HCT116 (cell line): Measurements from ENCODE around the gene CLIC4. TPM values are rescaled to one million over a fixed set of nuclear protein-coding genes. Genes with fewer than 3 reads are reported as not detected.
A peak's percentile ranks its signal among the peaks of the same experiment; 100 is the strongest.

Experiments
- ATAC-seq: fragments of 200-7000 bp; cut with Tn5 transposase; 2 replicates; pipeline ENCODE4 v1.9.1; 2020; ENCODE audit warnings: mild to moderate bottlenecking, moderate library complexity
- Bru-seq: library from RNA; stranded (reverse); fragments of 400-500 nt; gene quantifications from one replicate; lab custom pipeline; 2021; lab: Mats Ljungman, UMichigan
- BruChase-seq, 2 experiments: library from RNA; stranded (reverse); fragments of 400-500 nt; gene quantifications; one replicate each; lab custom pipeline; 2021; lab: Mats Ljungman, UMichigan
- BruUV-seq: library from RNA; stranded (reverse); fragments of 400-500 nt; replicated peaks from 2 replicates; lab custom pipeline; 2021; lab: Mats Ljungman, UMichigan
- CTCF ChIA-PET: fragments of 300-600 bp; sonication (Branson Sonifier 250); formaldehyde crosslinking; loops from one replicate; lab custom pipeline; 2021; ENCODE audit warnings: antibody characterized with exemption; lab: Charles Lee
- POLR2A ChIA-PET: fragments of 300-600, 350-600 bp; sonication (Branson Sonifier 250); formaldehyde crosslinking; loops from one replicate; lab custom pipeline; 2021; ENCODE audit warnings: antibody characterized with exemption; lab: Charles Lee
- RAD21 ChIA-PET, 2 experiments: fragments of 300-600 bp; sonication (Branson Sonifier 250); formaldehyde crosslinking; loops; one replicate each; lab custom pipeline; 2023; ENCODE audit warnings: low total read pairs in 2 of 2; ENCODE audit not compliant: uncharacterized antibody in 2 of 2, unreplicated experiment in 2 of 2, low non-redundant PET in 1 of 2; lab: Charles Lee
- DNase-seq: peaks from one replicate; pipeline ENCODE4 v3.0.0-alpha.2; 2010; ENCODE audit warnings: low read depth, low spot score
- H2AFZ ChIP-seq: fragments of 200-600 bp; shearing (Covaris generic), sonication (generic); 2 replicates; pipeline ENCODE4 v1.6.1; 2017; ENCODE audit warnings: low read depth, mixed run types, mixed read lengths, antibody characterized with exemption, low read length; ENCODE audit not compliant: poor library complexity, severe bottlenecking
- H3K27ac ChIP-seq: 2 replicates; pipeline ENCODE4 v1.5.1; 2012; ENCODE audit warnings: low read depth, low read length
- H3K27me3 ChIP-seq: fragments of 200-600 bp; sonication (generic); 2 replicates; pipeline ENCODE4 v1.6.1; 2016; ENCODE audit warnings: mixed run types, low read length, mixed read lengths; ENCODE audit not compliant: insufficient read depth
- H3K36me3 ChIP-seq, 2 experiments: fragments of 200-500 bp in 1 of 2; fragments of 200-600 bp in 1 of 2; sonication (Bioruptor generic) in 1 of 2; sonication (generic) in 1 of 2; 2 replicates each; pipeline versions ENCODE4 v1.5.1 to v1.6.1; 2014 to 2016; ENCODE audit warnings: low read length in 2 of 2, inconsistent platforms in 1 of 2, mixed read lengths in 1 of 2, mixed run types in 1 of 2; ENCODE audit not compliant: insufficient read depth in 2 of 2, control insufficient read depth in 1 of 2
- H3K4me1 ChIP-seq, 2 experiments: fragments of 200-600 bp in 1 of 2; sonication (generic) in 1 of 2; 2 replicates each; pipeline versions ENCODE4 v1.5.1 to v1.6.1; 2012 to 2017; ENCODE audit warnings: low read length in 2 of 2, inconsistent platforms in 1 of 2, mild to moderate bottlenecking in 1 of 2, mixed read lengths in 1 of 2, mixed run types in 1 of 2, moderate library complexity in 1 of 2; ENCODE audit not compliant: insufficient read depth in 2 of 2, control insufficient read depth in 1 of 2
- H3K4me2 ChIP-seq: fragments of 200-600 bp; sonication (generic); 2 replicates; pipeline ENCODE4 v1.6.1; 2017; ENCODE audit warnings: mixed run types, low read length, mixed read lengths
- H3K4me3 ChIP-seq, 2 experiments: fragments of 200-600 bp in 1 of 2; sonication (generic) in 1 of 2; replicated peaks in 1 of 2; 2 replicates each; pipeline ENCODE4 v1.5.1; 2011 to 2016; ENCODE audit warnings: low read length in 2 of 2, control low read depth in 1 of 2, low read depth in 1 of 2, mild to moderate bottlenecking in 1 of 2, mixed read lengths in 1 of 2, mixed run types in 1 of 2
- H3K79me2 ChIP-seq: fragments of 200-600 bp; sonication (generic); 2 replicates; pipeline ENCODE4 v1.6.1; 2017; ENCODE audit warnings: mild to moderate bottlenecking, mixed run types, low read length, moderate library complexity, mixed read lengths; ENCODE audit not compliant: insufficient read depth
- H3K9ac ChIP-seq: fragments of 200-600 bp; sonication (generic); 2 replicates; pipeline ENCODE4 v1.6.1; 2016; ENCODE audit warnings: low read length, mixed read lengths
- H3K9me2 ChIP-seq: fragments of 200-600 bp; sonication (generic), shearing (Covaris generic); 2 replicates; pipeline ENCODE4 v1.6.1; 2017; ENCODE audit warnings: mixed run types, mild to moderate bottlenecking, moderate library complexity; ENCODE audit not compliant: insufficient read depth
- H3K9me3 ChIP-seq, 2 experiments: fragments of 200-500 bp in 1 of 2; fragments of 200-600 bp in 1 of 2; sonication (Bioruptor generic) in 1 of 2; sonication (generic) in 1 of 2; 2 replicates each; pipeline ENCODE4 v1.6.1; 2014 to 2017; ENCODE audit warnings: low read length in 2 of 2, mixed read lengths in 2 of 2, inconsistent platforms in 1 of 2, low read depth in 1 of 2, mild to moderate bottlenecking in 1 of 2, mixed run types in 1 of 2, moderate library complexity in 1 of 2; ENCODE audit not compliant: control insufficient read depth in 1 of 2, insufficient read depth in 1 of 2
- H4K20me1 ChIP-seq: fragments of 200-600 bp; sonication (generic), shearing (Covaris generic); 2 replicates; pipeline ENCODE4 v1.6.1; 2017; ENCODE audit warnings: mixed run types, mild to moderate bottlenecking, moderate library complexity; ENCODE audit not compliant: insufficient read depth
- ATF3 ChIP-seq: IDR thresholded peaks from 2 replicates; pipeline ENCODE4 v1.6.1; 2012
- CEBPB ChIP-seq: IDR thresholded peaks from 2 replicates; pipeline ENCODE4 v1.6.1; 2012; ENCODE audit warnings: low read depth
- CTCF ChIP-seq, 3 experiments: fragments of 200-600 bp in 1 of 3; sonication (generic) in 1 of 3; IDR thresholded peaks in 2 of 3; conservative IDR thresholded peaks in 1 of 3; 2 replicates each; pipeline ENCODE4 v1.5.1; 2012 to 2017; ENCODE audit warnings: low read depth in 2 of 3, low read length in 2 of 3, antibody characterized with exemption in 1 of 3, borderline replicate concordance in 1 of 3, control low read depth in 1 of 3, mild to moderate bottlenecking in 1 of 3, mixed read lengths in 1 of 3, mixed run types in 1 of 3, moderate library complexity in 1 of 3; ENCODE audit not compliant: insufficient read depth in 1 of 3
- EGR1 ChIP-seq: IDR thresholded peaks from 2 replicates; pipeline ENCODE4 v1.6.1; 2012; ENCODE audit warnings: low read depth
- EZH2phosphoT487 ChIP-seq: fragments of 200-600 bp; IDR thresholded peaks from 2 replicates; pipeline ENCODE4 v1.6.1; 2018; ENCODE audit warnings: antibody characterized with exemption, borderline replicate concordance
- JUND ChIP-seq: IDR thresholded peaks from 2 replicates; pipeline ENCODE4 v1.6.1; 2012
- MAX ChIP-seq: IDR thresholded peaks from 2 replicates; pipeline ENCODE4 v1.6.1; 2012
- POLR2AphosphoS5 ChIP-seq: IDR thresholded peaks from 2 replicates; pipeline ENCODE4 v1.6.1; 2011; ENCODE audit warnings: mild to moderate bottlenecking, low read depth, low read length, moderate library complexity
- RAD21 ChIP-seq: IDR thresholded peaks from 2 replicates; pipeline ENCODE4 v1.6.1; 2012; ENCODE audit warnings: low read depth, mild to moderate bottlenecking
- REST ChIP-seq: IDR thresholded peaks from 2 replicates; pipeline ENCODE4 v1.6.1; 2012; ENCODE audit warnings: low read depth
- TCF7L2 ChIP-seq: IDR thresholded peaks from 2 replicates; pipeline ENCODE4 v1.7.0; 2011; ENCODE audit warnings: borderline replicate concordance, inconsistent platforms; ENCODE audit not compliant: insufficient read depth, insufficient read length; ENCODE audit errors: extremely low read depth
- YY1 ChIP-seq: IDR thresholded peaks from 2 replicates; pipeline ENCODE4 v1.6.1; 2011; ENCODE audit warnings: low read length, low read depth, moderate library complexity, mild to moderate bottlenecking; ENCODE audit not compliant: insufficient replicate concordance; ENCODE audit errors: extremely low read depth
- ZBTB33 ChIP-seq: IDR thresholded peaks from 2 replicates; pipeline ENCODE4 v1.6.1; 2011; ENCODE audit warnings: mild to moderate bottlenecking, low read length, moderate library complexity; ENCODE audit not compliant: insufficient replicate concordance; ENCODE audit errors: extremely low read depth
- ZNF274 ChIP-seq: fragments of 200-500 bp; sonication (Bioruptor generic); IDR thresholded peaks from 2 replicates; pipeline ENCODE4 v1.6.1; 2014; ENCODE audit warnings: mild to moderate bottlenecking, low read depth, low read length, inconsistent platforms
- intact Hi-C: fragments of 100-400 bp; cut with micrococcal nuclease; formaldehyde crosslinking; loops from 2 replicates; pipeline ENCODE4 v1.10.0; 2022
- long read RNA-seq: library from polyadenylated mRNA; unstranded; transcript quantifications from one replicate; pipeline ENCODE4 v2.0.0, GENCODE V29; 2021; ENCODE audit not compliant: unreplicated experiment
- polyA plus RNA-seq: library from polyadenylated mRNA; unstranded; fragments of >200 nt; gene quantifications from 2 replicates; pipeline ENCODE4 v1.2.1, GENCODE V29; 2012; ENCODE audit warnings: missing spikeins
- total RNA-seq: library from RNA; stranded (reverse); gene quantifications from one replicate; pipeline ENCODE4 v1.2.1, GENCODE V29; 2021; ENCODE audit not compliant: unreplicated experiment

CLIC4 gene
- total RNA-seq (77.2 TPM), Bru-seq, nascent RNA (percentile 87 among the genes with signal in this experiment), BruChase-seq, experiment 1, labeled RNA remaining after a 6-hour chase (percentile 95 among the genes with signal in this experiment), BruChase-seq, experiment 2, labeled RNA remaining after a 2-hour chase (percentile 85 among the genes with signal in this experiment)
- 26.8 and 32.7 TPM in 2 replicates for polyA plus RNA-seq
- long read RNA-seq, full-length matches to known transcripts, result 175 of 208 reads
- long read RNA-seq, partial matches to known transcripts, result 5 of 208 reads
- long read RNA-seq, other reads (novel, unspliced or antisense), result 28 of 208 reads

GRCh38 chr1:24744911-24745710, at the start of gene CLIC4:
Gene CLIC4 (plus strand): TSS chr1:24745447. CDS start chr1:24745554, 107 bp downstream.
- H2AFZ ChIP-seq, result no peak within 1 kb of the TSS
- H3K27me3 ChIP-seq, result no peaks in the 10 kb centered on the region
- ChIA-PET POLR2A (interaction anchor here (0.6 to 2.6 kb wide), 18 partner anchors 9 to 228 kb away, joined by 3 to 20 read pairs (median 4); no protein-coding TSS in a partner anchor), CTCF (interaction anchor here (0.6 to 2.0 kb wide), 6 partner anchors 13 to 90 kb away, joined by 3 to 8 read pairs (median 5); no protein-coding TSS in a partner anchor), RAD21 (interaction anchor here in 1 of 2 experiments (0.5 kb wide), 1 partner anchor 37 kb away, joined by 6 read pairs; no protein-coding TSS in a partner anchor)
- ATAC-seq, result peak; percentile 93
- peaks cover 19% of the 10 kb centered on the region for H3K79me2 ChIP-seq
- H3K4me2 ChIP-seq, result peak within 1 kb of the TSS; percentile 73
- H3K4me3 ChIP-seq, result peak within 1 kb of the TSS; percentile 62 to 80
- H3K27ac ChIP-seq, result peak within 1 kb of the TSS; percentile 67
- peaks cover 20 to 42% of the 10 kb centered on the region in 2 experiments for H3K4me1 ChIP-seq
- no peaks in the 10 kb centered on the region for H3K9me3 ChIP-seq
- intact Hi-C loops, result loop anchor here (5.0 kb wide), 1 partner anchor 87 kb away; no protein-coding TSS in a partner anchor
- peak within 1 kb of the TSS; percentile 74 for H3K9ac ChIP-seq
- no peaks in the 10 kb centered on the region for H4K20me1 ChIP-seq
- BruUV-seq, result no TSS peak
- peak; percentile 94 for DNase-seq
- H3K36me3 ChIP-seq, result no peaks in the 10 kb centered on the region
- H3K9me2 ChIP-seq, result no peaks in the 10 kb centered on the region
- no peak for TF ChIP-seq YY1
- TF ChIP-seq ATF3, result no peak
- no peak for TF ChIP-seq EZH2phosphoT487
- TF ChIP-seq CEBPB, result no peak
- no peak for TF ChIP-seq REST
- peak; percentile 82 for TF ChIP-seq MAX
- peak; percentile 6 for TF ChIP-seq ZBTB33
- TF ChIP-seq POLR2AphosphoS5, result peak; percentile 96
- TF ChIP-seq ZNF274, result no peak
- TF ChIP-seq TCF7L2, result peak; percentile 81
- peak; percentile 86 for TF ChIP-seq EGR1
- TF ChIP-seq JUND, result no peak; the same call in none of the 2 replicates
- TF ChIP-seq RAD21, result peak; percentile 54
- no peak for TF ChIP-seq CTCF (IDR thresholded peaks at IDR 0.05 in 2 of 3, conservative IDR thresholded peaks at IDR 0.05 in 1 of 3; ENCODE audit: borderline replicate concordance in 1 of 3, insufficient read depth in 1 of 3, low read depth in 2 of 3, low read length in 2 of 3)
